ENCODE results near the gene OARD1.

The OARD1 gene

DNA sequence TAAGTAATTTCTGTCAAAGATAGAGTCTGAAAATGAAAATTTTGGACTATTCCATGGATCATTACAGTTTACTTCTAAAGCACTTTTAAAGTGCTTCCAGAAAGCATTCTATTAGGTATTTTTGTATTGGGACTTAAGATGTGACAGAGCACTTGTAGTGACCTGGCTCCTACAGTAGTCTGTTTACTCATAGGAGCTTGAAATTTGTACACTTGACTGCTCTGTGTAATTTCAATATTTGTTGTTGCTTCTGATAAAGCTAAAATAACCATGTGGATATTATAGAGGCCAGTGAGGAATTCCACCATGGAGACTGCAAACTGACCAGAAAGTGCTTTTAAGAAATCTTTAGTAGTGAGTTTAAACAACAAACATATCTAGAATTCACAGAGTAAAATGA, 10.9 kb upstream of the OARD1 start:
- Mint-ChIP-seq H3K4me1 (ENCODE audit: low read depth) (peaks cover 52% of the 10 kb centered on the region), H3K27ac (no peak overlapping the region), H3K9me3 (no peaks in the 10 kb centered on the region), H3K36me3 (ENCODE audit: low read depth) (peaks cover 95% of the 10 kb centered on the region), H3K27me3 (no peaks in the 10 kb centered on the region), H3K4me3 (no peak overlapping the region)
- no peak for DNase-seq

DNA sequence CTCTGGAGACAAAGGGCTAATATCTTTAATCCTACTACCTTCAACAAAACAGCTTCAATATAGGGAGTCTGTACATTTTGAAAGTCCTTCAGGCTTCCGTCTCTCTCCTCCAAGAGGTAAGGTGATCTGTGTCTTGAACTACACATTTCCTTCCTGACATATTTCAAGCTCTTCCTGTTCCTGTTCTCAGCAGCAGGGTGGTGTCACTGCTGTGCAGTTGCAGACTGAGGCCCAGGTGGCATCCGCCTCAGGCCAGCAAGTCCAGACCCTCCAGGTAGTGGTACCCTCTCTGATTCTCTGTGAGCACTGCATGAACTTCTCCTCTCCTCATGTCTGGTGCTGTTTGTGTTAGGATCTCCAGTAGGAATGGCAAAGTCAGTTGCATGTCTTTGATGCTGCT, 8.5 kb upstream of the OARD1 start:
- Mint-ChIP-seq H3K4me1 (ENCODE audit: low read depth) (peaks cover 70% of the 10 kb centered on the region), H3K4me3 (peak overlapping the region; percentile 3), H3K36me3 (ENCODE audit: low read depth) (peaks cover 93% of the 10 kb centered on the region), H3K27me3 (no peaks in the 10 kb centered on the region), H3K27ac (peak overlapping the region; percentile 80), H3K9me3 (no peaks in the 10 kb centered on the region)
- DNase-seq, result peak; percentile 35

DNA sequence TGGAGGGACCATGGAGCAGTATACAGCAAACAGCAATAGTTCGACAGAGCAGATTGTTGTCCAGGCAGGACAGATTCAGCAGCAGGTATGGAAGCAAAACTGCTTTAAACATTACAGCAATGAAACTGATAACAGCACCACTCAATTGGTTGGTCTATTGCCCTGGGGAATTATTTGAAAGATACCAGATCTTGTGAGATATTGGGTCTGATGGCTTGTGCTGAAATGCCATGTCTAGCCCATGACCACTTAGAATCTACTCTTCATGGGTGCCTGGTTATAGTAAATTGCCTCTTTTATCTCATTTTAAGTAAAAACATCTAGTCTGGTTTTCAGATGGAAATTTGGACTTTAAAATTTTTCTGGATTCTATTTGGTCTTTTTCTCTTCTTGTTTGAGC, 6.9 kb upstream of the OARD1 start:
- Mint-ChIP-seq H3K4me3 (no peak overlapping the region), H3K36me3 (ENCODE audit: low read depth) (peaks cover 93% of the 10 kb centered on the region), H3K27me3 (no peaks in the 10 kb centered on the region), H3K9me3 (no peaks in the 10 kb centered on the region), H3K27ac (peak overlapping the region; percentile 80), H3K4me1 (ENCODE audit: low read depth) (peaks cover 81% of the 10 kb centered on the region)
- no peak for DNase-seq

DNA sequence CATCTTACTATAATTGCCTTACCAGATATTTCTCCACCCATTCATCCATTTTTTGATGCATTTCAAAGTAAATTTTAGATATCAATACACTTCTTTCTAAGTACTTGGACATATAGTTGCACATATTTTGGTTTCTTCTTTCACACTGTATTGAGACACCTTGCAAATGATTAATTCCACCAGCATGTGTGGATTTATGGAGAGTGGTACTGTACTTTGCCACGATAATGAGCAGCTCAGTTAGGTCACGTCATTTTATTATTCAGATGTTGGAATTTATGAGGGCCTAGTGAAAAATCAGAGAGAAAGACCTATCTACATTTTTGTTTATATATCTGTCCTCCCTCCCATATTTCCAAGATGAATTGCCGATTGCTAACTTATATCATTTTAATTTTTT, 5.9 kb upstream of the OARD1 start:
- H3K4me3 Mint-ChIP-seq, result no peak overlapping the region
- peaks cover 77% of the 10 kb centered on the region for H3K4me1 Mint-ChIP-seq (ENCODE audit: low read depth)
- DNase-seq, result no peak
- no peaks in the 10 kb centered on the region for H3K9me3 Mint-ChIP-seq
- no peaks in the 10 kb centered on the region for H3K27me3 Mint-ChIP-seq
- peaks cover 88% of the 10 kb centered on the region for H3K36me3 Mint-ChIP-seq (ENCODE audit: low read depth)
- H3K27ac Mint-ChIP-seq, result peak overlapping the region; percentile 44

DNA sequence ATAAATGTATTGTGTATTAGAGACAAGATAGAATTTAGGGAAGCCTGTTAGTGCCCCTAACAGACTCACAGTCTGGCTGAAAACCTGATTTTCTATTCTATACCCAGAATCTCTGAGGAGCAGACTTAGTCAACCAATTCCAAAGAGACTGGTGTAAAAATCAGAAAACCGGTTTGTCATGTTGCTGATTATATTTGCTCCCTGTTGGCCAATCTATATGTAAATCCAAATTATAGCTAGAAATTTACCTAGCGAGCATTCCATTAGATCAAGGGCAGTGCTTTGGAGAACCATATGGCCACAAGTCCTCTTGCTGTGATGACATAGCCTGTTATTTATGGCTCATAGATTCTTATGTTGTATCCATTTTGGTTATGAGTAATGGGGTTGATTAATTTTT, 5.4 kb upstream of the OARD1 start:
- no peaks in the 10 kb centered on the region for H3K27me3 Mint-ChIP-seq
- peaks cover 71% of the 10 kb centered on the region for H3K4me1 Mint-ChIP-seq (ENCODE audit: low read depth)
- no peak for DNase-seq
- no peaks in the 10 kb centered on the region for H3K9me3 Mint-ChIP-seq
- H3K27ac Mint-ChIP-seq, result no peak overlapping the region
- H3K36me3 Mint-ChIP-seq (ENCODE audit: low read depth), result peaks cover 82% of the 10 kb centered on the region
- no peak overlapping the region for H3K4me3 Mint-ChIP-seq

DNA sequence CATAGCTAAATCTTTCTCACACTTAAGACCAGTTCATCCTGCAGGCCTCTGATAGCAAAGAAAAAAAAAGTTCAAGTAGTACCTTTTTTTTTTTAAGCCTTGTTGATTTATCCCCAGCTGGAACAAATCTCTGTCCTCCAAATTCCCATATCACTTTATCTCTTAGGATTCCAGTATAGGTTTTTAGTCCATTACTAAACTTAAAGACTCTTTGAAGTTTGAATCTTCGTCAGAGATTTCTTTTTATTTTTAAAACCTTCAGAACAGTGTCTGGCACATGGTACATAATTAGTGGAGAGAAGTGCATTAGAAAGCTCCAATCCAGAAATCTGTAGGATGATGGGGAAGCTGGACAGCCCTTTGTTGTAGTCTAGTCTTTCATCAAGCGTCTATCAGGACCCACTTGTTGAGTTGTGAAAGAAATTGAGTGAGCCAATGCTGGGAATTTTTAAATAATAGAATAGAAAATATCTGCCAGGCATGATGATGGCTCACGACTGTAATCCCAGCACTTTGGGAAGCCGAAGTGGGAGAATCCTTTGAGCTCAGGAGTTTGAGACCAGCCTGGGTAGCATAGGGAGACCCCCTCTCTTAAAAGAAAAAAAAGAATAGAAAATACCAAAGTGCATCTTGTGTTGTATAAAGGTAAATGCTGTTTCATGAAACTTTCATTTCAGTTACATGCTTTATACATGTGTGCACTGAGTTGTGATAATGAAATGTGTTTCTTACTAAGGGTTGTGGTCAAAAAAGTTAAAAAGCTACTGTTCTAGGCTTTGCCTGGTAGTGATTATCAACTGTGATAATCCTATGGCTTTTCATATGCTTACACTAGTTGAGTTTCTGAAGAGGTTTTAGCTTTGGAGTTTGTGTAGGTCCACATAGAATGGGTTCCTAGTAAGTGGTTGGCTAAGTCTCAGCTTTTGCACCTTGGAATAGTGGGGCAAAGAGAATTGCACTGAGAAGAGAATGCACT, 3.8 kb upstream of the OARD1 start:
- H3K4me3 Mint-ChIP-seq, result peak overlapping the region; percentile 87
- no peaks in the 10 kb centered on the region for H3K9me3 Mint-ChIP-seq
- DNase-seq, result no peak
- peaks cover 68% of the 10 kb centered on the region for H3K4me1 Mint-ChIP-seq (ENCODE audit: low read depth)
- peaks cover 79% of the 10 kb centered on the region for H3K36me3 Mint-ChIP-seq (ENCODE audit: low read depth)
- H3K27me3 Mint-ChIP-seq, result no peaks in the 10 kb centered on the region
- H3K27ac Mint-ChIP-seq, result peak overlapping the region; percentile 95

DNA sequence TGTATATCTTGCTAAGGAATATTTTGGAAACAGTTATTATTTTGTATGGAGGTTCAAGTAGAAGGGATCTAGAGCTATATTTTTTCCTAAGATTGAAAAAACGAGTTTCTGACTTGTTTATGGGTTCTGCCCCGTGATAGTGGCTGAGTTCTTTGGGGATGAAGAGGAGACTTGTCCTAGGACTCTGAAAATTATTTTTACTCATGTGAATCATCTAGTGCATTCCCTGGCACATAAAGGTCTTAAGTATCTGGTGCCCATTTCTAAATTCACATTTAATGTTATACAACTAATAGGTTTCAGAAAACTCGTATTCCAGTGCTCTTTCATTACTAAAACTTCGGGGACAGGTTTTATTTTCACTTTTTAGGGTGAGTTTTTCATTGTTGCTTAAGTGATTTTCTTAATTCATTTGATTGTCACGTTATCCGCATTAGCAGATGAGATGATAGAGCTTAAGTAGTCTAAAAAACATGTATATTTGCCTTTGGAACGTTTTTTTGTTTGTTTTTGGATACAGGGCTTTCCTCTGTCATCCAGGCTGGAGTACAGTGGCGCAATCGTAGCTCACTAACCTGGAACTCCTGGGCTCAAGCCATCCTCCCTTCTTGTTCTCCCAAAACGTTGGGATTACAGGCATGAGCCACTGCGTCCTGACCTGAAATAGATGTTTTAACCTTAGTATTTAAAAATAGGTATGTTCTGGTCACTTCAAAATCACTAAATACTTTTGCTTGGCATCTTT, 2.7 kb upstream of the OARD1 start:
- Mint-ChIP-seq H3K4me1 (ENCODE audit: low read depth) (peaks cover 64% of the 10 kb centered on the region), H3K4me3 (peak overlapping the region; percentile 87), H3K27ac (peak overlapping the region; percentile 95), H3K27me3 (no peaks in the 10 kb centered on the region), H3K9me3 (no peaks in the 10 kb centered on the region), H3K36me3 (ENCODE audit: low read depth) (peaks cover 78% of the 10 kb centered on the region)
- DNase-seq, result no peak

DNA sequence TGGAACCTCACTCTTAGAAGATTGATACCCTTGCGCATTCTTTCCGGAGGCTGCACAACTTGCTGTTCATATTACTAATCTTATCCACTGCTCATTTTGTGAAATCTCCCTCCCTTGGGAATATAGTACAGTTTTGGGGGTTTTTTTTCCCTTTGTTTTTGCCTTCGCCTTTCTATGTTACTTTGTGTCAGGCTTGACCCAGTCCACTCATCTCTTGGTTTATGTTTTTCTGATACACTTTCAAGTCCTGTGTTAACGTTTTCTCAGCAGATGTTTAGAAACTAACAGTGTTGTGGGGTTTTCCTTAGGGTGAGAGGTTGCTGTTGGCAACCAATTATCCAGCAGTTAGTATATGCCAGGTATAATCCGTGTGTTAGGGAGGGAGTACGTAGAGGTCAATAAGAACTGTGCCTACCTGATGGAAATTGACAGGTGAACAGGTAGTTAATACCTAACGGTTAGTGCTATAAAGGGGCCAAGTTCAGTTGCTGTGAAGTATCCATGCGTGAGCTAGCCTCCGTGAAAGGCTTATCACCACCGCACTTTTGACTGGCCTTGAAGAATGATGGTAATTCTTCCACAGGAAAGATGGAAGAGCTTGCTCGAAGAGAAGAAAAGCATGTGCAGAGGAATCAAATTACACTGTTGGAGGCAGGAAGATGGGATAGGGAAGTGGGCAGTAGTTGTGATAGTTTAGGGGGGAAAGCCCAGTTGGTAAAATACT, 2.0 kb upstream of the OARD1 start:
- peaks cover 78% of the 10 kb centered on the region for H3K36me3 Mint-ChIP-seq (ENCODE audit: low read depth)
- peak overlapping the region; percentile 87 for H3K4me3 Mint-ChIP-seq
- no peak for DNase-seq
- H3K4me1 Mint-ChIP-seq (ENCODE audit: low read depth), result peaks cover 62% of the 10 kb centered on the region
- no peaks in the 10 kb centered on the region for H3K9me3 Mint-ChIP-seq
- peak overlapping the region; percentile 95 for H3K27ac Mint-ChIP-seq
- H3K27me3 Mint-ChIP-seq, result no peaks in the 10 kb centered on the region

DNA sequence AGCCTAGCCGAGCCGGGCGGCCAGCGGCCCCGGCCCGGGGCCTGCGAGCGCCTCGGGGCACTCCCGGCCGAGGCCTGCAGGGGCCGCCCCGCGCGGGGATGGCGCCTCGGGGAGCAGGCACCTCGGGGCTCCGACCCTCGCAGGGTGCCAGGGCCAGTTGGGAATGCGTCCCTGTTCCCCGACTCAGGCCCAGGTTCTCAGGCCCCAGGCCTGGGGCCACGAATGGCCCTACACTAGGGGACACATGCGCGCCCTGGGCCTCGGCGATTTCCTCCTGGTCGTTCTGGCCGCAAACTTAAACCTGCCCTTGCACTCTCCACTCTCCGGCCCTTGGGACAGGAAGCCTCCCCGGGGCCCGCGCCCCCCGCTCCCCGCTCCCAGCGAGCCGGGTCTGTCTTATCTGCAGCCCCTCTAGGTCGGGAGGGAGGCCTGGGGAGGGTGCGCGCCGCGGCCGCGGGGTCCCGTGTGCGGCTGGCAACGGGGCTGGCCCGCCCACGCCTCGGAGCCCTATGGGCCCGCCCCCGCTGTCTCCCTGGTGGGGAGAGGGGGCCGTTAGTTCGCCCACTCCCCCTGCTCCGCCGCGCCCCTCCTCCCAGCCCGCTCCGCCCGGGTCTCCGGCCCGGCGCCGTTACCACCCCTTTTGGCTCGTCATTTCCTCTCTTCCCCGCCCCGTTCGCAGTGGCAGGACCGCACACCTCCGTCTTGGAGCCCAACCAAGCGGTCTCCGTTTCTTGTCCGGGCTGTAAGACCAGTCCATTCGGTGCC, 1.2 kb upstream of the OARD1 start:
- peaks cover 56% of the 10 kb centered on the region for H3K4me1 Mint-ChIP-seq (ENCODE audit: low read depth)
- no peaks in the 10 kb centered on the region for H3K27me3 Mint-ChIP-seq

DNA sequence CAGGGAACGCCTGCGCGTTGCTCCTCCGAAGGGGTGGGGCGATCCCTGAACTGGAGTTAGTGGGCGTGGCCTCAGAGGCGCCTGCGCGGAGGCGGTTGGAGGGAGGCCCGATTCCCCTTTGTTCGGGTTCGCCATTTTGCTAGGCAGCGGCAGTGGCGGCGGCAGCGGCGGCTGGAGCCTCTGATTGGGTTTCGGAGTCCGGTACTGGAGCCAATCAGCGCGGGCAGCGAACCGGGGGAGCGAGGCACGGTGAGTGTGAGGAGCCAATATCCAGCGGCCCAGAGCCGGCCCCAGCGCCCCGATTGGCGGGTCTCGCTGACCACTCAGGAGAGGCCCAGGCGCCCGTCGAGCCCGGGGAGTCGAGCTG, 663 bp upstream of the OARD1 start, which contains the start of gene NFYA:
TSS of gene NFYA (plus strand) at position 139 of the 367 bp plus-strand sequence. CDS start 6,116 bp downstream, outside the sequence.
- Mint-ChIP-seq H3K4me3 (peak within 1 kb of the TSS; percentile 93), H3K9me3 (no peaks in the 10 kb centered on the region), H3K27me3 (no peaks in the 10 kb centered on the region), H3K27ac (peak within 1 kb of the TSS; percentile 99), H3K4me1 (ENCODE audit: low read depth) (peaks cover 56% of the 10 kb centered on the region), H3K36me3 (ENCODE audit: low read depth) (peaks cover 79% of the 10 kb centered on the region)
- peak; percentile 100 for DNase-seq

More for the DNA sequence above, 1.2 kb upstream of the OARD1 start:
- Mint-ChIP-seq H3K36me3 (ENCODE audit: low read depth) (peaks cover 79% of the 10 kb centered on the region), H3K9me3 (no peaks in the 10 kb centered on the region), H3K27ac (peak overlapping the region; percentile 95), H3K4me3 (peak overlapping the region; percentile 93)
- DNase-seq, result peak; percentile 84

DNA sequence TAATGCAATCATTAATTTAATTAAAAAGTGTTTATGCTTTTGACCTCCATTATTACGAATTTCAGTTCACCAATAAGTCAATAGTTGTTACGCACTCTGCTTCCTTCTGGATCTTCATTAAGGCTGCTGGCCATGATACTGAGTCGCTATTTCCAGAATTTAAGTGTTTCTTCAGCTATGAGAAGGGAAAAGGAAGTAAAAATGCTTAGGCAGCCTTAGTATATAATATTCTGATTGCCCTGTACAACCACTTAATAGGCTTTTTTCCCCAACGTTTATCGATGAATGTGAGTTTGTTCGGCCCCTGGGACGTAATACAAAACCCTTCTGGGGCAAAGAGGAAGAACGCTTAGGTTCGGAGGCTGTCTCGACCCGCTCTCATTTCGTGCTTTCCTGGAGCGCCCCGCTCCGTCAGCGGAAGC, 644 bp downstream of the OARD1 start:
- H3K27me3 Mint-ChIP-seq, result no peaks in the 10 kb centered on the region
- peaks cover 54% of the 10 kb centered on the region for H3K4me1 Mint-ChIP-seq (ENCODE audit: low read depth)
- peak overlapping the region; percentile 99 for H3K27ac Mint-ChIP-seq
- peaks cover 82% of the 10 kb centered on the region for H3K36me3 Mint-ChIP-seq (ENCODE audit: low read depth)
- no peak for DNase-seq
- peak overlapping the region; percentile 93 for H3K4me3 Mint-ChIP-seq
- H3K9me3 Mint-ChIP-seq, result no peaks in the 10 kb centered on the region

DNA sequence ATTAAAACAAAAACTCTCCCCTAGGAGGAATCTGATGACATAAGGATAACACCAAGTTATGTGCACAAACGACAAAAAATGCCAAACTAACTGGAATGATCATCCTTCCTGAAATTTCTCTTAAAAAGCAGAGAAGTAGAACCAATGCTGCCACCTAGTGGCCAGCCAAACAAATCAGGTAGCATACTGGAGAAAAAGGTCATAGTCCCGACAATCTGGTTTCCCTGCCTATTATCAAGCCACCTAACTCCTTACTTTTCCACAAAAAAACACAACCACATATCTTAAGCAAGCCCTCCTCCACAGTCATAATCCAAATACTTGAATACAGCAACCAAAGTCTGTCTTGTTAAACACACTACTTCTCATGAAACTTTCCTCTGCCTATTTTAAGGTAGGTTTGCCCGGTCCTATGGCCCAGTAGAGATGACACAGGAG, 5.3 kb downstream of the OARD1 start:
- Mint-ChIP-seq H3K27ac (peak overlapping the region; percentile 39), H3K27me3 (no peaks in the 10 kb centered on the region), H3K4me1 (ENCODE audit: low read depth) (peaks cover 33% of the 10 kb centered on the region), H3K4me3 (no peak overlapping the region), H3K9me3 (no peaks in the 10 kb centered on the region), H3K36me3 (ENCODE audit: low read depth) (peaks cover 96% of the 10 kb centered on the region)
- peak; percentile 61 for DNase-seq

DNA sequence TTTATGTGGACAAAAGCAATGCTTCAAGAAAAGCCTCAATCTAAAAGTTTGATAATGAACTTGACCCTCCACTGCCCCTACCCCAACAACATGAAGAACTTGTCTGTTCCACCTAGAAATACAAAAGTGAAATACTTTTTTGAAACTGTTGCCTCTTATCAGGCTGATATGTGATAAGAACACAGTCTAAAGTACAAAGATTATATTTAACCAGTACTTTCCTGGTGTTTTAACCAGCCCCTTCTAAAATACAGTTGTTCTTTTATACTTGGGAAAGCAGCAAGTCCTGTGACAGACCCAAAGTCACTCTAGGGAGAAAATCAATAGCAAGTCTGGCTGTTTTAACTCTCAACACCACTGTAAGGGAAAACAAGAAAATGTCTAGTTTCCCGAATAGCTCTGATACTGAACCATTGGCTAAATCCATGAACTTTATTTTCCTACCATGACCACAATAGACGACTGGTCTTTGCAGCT, 6.6 kb downstream of the OARD1 start:
- H3K36me3 Mint-ChIP-seq (ENCODE audit: low read depth), result peaks cover 97% of the 10 kb centered on the region
- H3K9me3 Mint-ChIP-seq, result no peaks in the 10 kb centered on the region
- no peak overlapping the region for H3K4me3 Mint-ChIP-seq
- H3K27ac Mint-ChIP-seq, result no peak overlapping the region
- no peak for DNase-seq
- no peaks in the 10 kb centered on the region for H3K27me3 Mint-ChIP-seq
- peaks cover 22% of the 10 kb centered on the region for H3K4me1 Mint-ChIP-seq (ENCODE audit: low read depth)
